CD4-positive, alpha-beta T cell treated with Interferon alpha-2 for 1 hour (primary cell): ENCODE measurements around the gene ABCG1.
A peak's percentile ranks its signal among the peaks of the same experiment; 100 is the strongest.

ENCODE experiments used
- DNase-seq, 2 donors: peaks; one replicate each; pipeline ENCODE4 v3.0.0-alpha.2; 2020 to 2022

The ABCG1 gene

GRCh38 chr21:42272984-42273600, 54.2 kb downstream of the ABCG1 start:
- no peak for DNase-seq

DNA sequence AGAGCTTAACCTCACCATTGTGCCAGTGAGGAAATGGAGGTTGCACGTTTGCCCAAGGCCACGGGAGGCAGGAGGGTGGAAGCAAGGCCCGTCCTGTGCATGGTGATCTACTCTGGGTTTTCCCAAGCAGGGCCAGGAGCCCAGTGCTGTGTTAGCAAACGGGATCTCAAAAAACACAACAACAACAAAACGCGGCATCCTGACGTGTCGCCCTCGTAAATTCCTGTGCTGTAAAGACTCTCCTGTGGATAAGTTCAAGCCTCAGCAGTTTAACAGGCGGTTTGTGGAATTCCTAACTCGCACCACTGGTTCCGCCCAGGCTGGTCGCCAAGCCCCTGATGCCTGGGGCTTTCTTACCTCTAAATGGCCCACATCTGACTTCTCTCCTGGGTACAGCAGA, 57.1 kb downstream of the ABCG1 start:
- DNase-seq: no peak

GRCh38 chr21:42276526-42277154, 57.7 kb downstream of the ABCG1 start:
- no peak for DNase-seq

DNA sequence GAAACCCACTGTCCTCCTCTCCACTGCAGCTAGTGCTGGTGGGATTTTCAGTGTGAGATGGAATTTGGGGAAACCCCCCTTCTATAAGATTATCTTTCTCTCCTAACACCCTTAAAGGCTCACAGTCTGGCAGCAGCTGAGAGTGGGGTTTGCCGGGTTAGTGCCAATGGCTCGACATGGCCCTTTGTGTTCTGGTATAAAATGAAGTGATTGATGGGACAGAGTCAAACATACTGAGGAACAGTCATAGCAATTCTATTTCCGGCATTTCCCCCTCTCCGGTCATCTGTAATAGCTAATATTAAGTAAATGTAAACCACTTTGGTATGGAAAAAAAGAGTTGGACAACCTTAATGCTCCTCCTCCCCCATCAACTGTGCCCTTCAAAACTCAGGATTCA, 58.7 kb downstream of the ABCG1 start:
- no peak for DNase-seq

GRCh38 chr21:42278451-42279149, 59.7 kb downstream of the ABCG1 start:
- DNase-seq: no peak

- DNase-seq: no peak
Observed at GRCh38 chr21:42279341-42279871, 60.5 kb downstream of the ABCG1 start.

DNA sequence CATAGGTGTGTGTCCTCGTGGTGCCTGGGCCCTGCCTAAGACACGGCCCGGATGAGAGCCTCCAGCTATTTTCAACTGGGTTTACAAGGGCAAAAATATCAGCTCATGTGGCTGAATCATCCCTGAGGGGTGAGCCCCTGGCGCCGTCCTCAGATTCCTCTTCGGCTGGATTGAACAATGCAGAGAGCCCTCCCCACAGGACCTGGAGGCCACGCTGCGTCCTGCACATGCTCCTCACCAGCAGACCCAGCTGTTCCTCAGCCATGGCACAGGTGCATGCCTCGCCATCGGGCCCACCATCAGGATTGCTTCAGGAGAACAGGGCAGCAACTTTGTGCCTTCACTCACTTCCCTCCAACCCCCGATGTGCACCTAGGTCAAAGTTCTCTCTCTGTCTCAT, 60.9 kb downstream of the ABCG1 start:
- DNase-seq: no peak

DNA sequence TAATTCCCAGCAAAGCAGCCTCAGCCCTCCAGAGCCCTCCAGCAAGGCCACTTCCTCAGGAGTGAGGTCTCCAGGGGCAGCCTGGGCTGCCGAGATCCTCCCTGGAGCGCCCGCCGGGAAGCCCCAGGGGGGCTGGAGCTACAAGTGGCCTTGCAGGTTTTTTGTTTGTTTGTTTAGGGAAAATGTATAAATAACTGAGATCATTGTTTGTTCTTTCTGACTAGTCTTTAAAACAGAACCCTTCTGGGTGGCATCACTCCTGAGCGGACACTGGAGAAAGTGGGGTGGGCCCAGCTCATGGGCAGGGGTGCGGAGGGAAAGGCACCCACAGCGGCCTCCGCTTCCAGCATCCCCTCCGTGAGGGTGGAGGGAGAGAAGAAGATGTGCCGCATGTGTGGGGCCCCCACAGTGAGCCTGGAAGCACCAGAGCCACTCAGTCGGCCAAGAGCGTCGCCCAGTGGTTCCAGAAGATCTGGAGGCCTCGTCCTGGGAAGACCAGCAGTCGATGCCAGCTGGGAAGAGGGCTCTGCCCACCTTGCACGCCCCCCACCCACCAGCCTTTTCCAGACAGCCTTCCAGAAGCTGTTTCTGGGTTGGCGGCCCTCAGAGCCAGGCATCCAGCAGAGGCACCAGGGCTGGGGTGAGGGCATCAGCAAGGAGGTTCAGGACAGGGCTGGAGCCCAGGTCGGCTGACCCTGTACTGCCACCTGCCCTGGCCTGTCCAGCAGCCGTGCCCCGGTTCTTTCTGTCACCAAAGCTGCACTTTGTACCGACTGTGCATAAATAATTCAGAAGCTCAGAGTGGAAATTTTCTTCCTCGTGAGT, 61.6 kb downstream of the ABCG1 start:
- DNase-seq: no peak

DNA sequence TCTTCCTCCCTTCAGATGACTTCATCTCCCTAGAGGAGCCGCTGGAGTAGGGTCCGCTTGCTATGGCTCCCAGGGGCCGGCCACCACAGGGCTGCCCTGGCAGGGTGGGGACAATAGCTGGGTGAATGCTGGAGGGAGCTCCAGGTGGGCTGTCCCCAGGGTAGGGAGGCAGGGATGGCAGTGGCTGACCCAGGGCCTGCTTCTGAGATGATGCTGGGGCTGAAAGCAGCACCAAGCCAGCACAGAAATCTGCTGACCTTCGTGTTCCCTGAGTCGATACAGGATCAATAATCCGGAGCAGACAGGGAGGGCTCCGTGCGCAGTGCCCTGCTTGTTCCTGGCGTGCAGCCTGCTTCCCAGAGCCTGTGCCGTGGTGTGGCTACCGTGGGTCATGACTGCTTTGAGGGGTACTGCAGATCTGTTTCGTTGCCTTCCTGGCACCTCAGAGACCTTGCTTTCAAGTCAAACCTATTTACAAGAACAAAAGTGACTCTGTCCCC, 62.3 kb downstream of the ABCG1 start:
- DNase-seq: no peak

DNA sequence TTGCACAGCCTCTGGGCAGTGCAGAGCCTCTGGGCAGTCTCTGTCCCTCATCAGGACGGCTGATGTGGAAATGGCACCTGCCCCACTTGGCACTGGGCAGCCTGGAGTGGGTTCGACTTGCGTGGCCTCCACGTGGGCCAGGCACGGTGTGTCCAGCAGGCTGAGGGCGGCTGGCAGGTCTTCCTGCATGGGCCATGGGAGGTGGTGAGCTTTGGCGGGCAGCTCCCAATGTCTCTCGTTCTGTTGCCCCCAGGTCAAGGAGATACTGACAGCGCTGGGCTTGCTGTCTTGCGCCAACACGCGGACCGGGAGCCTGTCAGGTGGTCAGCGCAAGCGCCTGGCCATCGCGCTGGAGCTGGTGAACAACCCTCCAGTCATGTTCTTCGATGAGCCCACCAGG, 63.1 kb downstream of the ABCG1 start:
- no peak for DNase-seq

GRCh38 chr21:42282715-42283114, 63.8 kb downstream of the ABCG1 start:
- no peak for DNase-seq

DNA sequence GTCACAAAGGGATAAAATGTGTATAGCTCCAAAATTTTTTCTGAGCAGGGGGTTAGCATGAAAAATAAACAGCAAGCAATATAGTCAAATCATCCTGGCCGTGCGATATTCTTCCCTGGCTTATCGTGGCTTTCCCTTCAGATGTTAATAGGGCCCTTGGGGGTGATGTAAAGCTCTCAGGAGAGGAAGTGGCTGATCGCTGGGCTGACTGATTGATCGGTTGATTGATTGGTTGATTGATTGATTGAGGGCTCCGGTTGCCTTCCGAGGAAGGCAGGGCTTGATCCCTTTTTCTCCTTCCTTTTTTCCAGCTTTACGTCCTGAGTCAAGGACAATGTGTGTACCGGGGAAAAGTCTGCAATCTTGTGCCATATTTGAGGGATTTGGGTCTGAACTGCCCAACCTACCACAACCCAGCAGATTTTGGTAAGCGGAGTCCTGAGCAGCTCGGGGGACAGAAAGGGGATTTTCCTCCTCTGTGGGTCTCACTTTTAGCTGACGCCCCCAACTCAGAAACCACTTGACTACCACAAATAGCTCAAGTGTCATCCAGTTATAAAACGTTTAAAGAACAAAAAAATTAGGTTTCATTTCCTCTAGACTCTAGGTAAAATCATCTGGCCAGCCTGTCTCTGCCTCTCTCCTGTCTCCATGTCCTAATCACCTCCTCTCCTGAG, 66.8 kb downstream of the ABCG1 start:
- no peak for DNase-seq

- DNase-seq: no peak
Observed at GRCh38 chr21:42286416-42286815, 67.5 kb downstream of the ABCG1 start.

- DNase-seq: no peak
Observed at GRCh38 chr21:42287193-42288083, 68.5 kb downstream of the ABCG1 start.

DNA sequence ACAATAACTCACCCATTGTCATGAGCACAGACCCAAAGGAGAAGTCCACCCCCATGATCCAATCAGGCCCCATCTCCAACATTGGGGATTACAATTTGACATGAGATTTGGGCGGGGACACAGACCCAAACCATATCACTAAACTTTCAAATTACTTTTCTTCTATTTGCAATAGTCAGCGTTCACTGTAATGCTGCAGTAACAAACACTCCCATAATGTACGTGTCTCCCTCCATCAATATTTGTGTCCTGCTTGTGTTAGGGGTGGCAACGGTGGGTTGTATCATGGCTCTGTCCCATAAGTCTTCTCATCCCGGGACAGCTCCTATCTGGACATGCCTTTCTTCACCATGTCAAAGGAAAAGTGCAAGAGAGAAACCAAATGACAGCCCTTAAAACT, 70.0 kb downstream of the ABCG1 start:
- no peak for DNase-seq

- DNase-seq: peak in 1 of 2 donors; percentile 20
Observed at GRCh38 chr21:42289926-42290325, 71.0 kb downstream of the ABCG1 start.

DNA sequence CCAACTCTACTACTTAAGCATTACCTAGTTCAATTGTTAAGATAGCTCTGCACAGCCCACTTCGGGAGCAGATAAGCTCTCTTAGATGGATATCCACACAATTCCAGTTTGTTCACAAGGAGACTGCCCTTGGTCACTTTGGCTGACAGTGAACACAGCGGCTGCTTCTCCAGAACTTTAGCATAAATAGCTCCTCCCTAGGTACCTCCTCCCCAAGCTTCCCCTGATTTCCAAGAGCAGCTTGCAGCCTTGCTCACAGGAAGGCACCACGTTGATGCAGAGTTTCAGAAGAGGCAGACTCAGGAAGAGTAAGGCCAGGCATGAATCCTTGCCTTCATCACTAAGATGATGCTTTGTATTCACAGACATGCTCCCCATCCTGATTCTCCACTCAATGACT, 71.6 kb downstream of the ABCG1 start:
- no peak for DNase-seq

- DNase-seq: no peak
Observed at GRCh38 chr21:42291003-42291750, 72.2 kb downstream of the ABCG1 start.

GRCh38 chr21:42291751-42292562, 73.0 kb downstream of the ABCG1 start:
- DNase-seq: no peak
